Mesothelial cell of epicardium (in vitro differentiated cells): Measurements from ENCODE around the gene MRPL39. TPM values are rescaled to one million over a fixed set of nuclear protein-coding genes. Genes with fewer than 3 reads are reported as not detected.

Source experiments
- DNase-seq, 2 experiments: peaks; one replicate each; pipeline ENCODE4 v3.0.0; 2021; ENCODE audit warnings: low spot score in 2 of 2; ENCODE audit not compliant: unreplicated experiment in 2 of 2
- H3K27ac Mint-ChIP-seq: 2 replicates; pipeline ENCODE4 v1.8.0; 2021; ENCODE audit warnings: mixed read lengths
- H3K27me3 Mint-ChIP-seq: 2 replicates; pipeline ENCODE4 v1.8.0; 2021; ENCODE audit warnings: low read depth, mixed read lengths
- H3K36me3 Mint-ChIP-seq: 2 replicates; pipeline ENCODE4 v1.8.0; 2021; ENCODE audit warnings: mixed read lengths
- H3K4me1 Mint-ChIP-seq: 2 replicates; pipeline ENCODE4 v1.8.0; 2021; ENCODE audit warnings: mixed read lengths
- H3K4me3 Mint-ChIP-seq: 2 replicates; pipeline ENCODE4 v1.8.0; 2021; ENCODE audit warnings: mild to moderate bottlenecking, moderate library complexity, mixed read lengths
- H3K9me3 Mint-ChIP-seq: 2 replicates; pipeline ENCODE4 v1.8.0; 2021; ENCODE audit warnings: mixed read lengths
- total RNA-seq: library from RNA; stranded (reverse); gene quantifications from 3 replicates; pipeline ENCODE4 v1.2.1, GENCODE V29; 2021
- TF ChIP-seq, protein P1 (sequence below): fragments of 200-600 bp; sonication (generic); IDR thresholded peaks from one replicate; pipeline ENCODE4 v1.5.0; 2021; ENCODE audit warnings: antibody characterized with exemption; ENCODE audit not compliant: unreplicated experiment

Gene MRPL39
- total RNA-seq, 1 donor from 2014 or later, result 26.4 TPM

DNA sequence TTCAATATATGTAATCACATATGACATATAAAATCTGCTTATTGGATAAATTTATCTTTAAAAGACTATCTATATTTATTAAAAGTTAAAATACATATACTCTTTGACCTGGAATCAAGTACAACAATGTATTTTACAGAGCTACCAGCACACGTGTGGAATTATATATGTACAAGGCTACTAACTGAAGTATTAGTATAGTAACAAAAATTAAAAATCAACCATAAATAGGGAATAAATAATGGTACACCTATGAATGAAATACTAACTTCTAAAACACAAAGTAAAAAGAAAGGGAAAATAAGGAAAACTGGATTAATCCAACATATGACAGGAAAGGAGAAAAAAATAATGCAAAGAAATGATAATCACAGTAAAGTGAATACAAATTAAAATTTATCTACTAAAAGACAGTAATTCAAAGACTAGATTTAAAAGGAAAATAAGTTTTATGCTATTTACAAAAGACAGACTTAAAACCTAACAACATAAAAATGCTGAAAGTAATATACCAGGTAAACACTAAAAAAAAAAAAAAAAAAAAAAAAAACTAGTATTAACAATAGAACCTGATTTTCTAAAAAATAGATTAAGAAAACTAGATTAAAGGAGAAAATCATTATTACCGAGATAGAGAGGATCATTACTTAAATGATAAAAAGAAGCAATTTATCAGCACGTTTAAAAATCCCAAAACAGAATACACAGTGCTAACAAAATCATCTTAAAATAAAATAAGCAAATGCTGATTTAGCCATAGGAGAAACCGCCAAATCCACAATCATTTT is 27.9 kb downstream of the MRPL39 start:
- H3K4me1 Mint-ChIP-seq, result no peaks in the 10 kb centered on the region

DNA sequence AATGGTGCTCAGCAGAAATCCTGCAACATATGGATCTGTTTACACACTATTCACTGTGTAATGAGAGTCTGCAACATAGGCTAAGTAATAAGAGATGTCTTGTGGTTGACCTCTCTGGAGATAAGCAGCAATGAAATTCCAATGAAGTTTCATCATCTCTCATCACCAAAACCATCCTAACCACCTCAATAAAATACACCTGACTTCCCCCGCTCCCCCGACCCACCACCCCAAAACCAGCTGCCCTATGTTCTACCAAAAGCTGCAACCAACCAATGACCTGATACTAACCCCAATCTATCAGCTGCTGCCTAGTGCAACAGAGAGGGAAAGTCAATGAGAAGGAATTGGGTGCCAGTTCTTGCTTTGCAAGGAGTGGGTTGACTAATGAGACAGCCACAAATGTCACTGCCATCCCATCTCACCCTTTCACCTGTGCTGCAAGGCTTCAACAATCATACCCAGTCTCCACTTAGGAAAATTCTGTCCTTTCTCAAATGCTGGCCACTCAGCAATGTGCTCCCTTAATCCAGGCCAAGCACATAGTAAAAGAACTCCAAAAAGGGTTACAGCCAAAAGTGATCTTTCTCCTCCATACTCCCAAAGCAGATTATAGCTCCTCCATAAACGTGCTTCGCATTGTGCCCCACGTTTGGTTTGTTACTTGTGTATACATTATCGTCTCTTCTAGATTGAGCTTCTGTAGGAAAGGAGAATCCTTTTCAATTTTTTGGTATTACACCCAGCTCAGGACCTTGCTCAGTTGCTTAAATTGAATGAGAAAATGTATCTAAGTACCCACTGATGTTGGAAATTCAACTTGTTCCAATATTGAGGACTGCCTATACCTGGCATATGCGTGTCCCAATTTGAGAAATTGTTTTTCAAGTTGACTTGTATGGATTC is 29.0 kb downstream of the MRPL39 start:
- Mint-ChIP-seq H3K27me3 (no peaks in the 10 kb centered on the region), H3K9me3 (no peaks in the 10 kb centered on the region), H3K27ac (no peak overlapping the region), H3K4me3 (no peak overlapping the region), H3K4me1 (peaks cover 7% of the 10 kb centered on the region), H3K36me3 (peaks cover 23% of the 10 kb centered on the region)
- TF ChIP-seq, protein P1, sequence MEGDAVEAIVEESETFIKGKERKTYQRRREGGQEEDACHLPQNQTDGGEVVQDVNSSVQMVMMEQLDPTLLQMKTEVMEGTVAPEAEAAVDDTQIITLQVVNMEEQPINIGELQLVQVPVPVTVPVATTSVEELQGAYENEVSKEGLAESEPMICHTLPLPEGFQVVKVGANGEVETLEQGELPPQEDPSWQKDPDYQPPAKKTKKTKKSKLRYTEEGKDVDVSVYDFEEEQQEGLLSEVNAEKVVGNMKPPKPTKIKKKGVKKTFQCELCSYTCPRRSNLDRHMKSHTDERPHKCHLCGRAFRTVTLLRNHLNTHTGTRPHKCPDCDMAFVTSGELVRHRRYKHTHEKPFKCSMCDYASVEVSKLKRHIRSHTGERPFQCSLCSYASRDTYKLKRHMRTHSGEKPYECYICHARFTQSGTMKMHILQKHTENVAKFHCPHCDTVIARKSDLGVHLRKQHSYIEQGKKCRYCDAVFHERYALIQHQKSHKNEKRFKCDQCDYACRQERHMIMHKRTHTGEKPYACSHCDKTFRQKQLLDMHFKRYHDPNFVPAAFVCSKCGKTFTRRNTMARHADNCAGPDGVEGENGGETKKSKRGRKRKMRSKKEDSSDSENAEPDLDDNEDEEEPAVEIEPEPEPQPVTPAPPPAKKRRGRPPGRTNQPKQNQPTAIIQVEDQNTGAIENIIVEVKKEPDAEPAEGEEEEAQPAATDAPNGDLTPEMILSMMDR, result no peak
- no peak for DNase-seq

More for the DNA sequence above, 27.9 kb downstream of the MRPL39 start:
- no peak overlapping the region for H3K4me3 Mint-ChIP-seq
- DNase-seq, result no peak
- H3K9me3 Mint-ChIP-seq, result no peaks in the 10 kb centered on the region
- H3K36me3 Mint-ChIP-seq, result peaks cover 23% of the 10 kb centered on the region
- H3K27ac Mint-ChIP-seq, result no peak overlapping the region
- TF ChIP-seq, protein P1, result no peak
- no peaks in the 10 kb centered on the region for H3K27me3 Mint-ChIP-seq

DNA sequence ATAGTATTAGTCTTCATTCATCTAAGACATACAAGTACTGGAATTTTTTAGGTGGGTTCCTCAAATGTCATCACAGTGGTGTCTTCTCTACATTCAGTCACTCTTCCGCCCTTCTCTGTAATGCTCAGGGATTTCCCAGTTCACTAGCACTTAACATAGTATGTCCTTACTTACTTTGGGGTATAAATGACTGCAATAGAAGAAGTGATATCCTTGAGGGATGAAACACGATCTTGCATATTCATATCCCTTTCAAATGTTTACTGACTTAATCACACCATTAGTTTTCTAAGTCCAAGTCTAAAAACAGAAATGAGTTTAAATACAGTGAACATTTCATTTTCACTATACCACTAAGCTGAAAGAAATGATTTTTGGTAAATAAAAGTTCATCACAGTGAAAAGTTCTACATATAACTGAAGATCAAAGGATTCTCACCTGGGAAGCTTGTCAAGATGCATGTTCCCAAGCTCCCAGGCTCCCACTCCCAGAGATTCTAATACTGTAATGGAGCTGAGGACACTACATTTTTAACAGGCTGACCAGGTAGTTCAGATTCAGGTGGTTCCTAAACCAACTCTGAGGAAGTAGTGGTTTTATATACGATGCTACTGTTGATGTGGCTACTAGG is 29.7 kb downstream of the MRPL39 start:
- DNase-seq, result no peak
- Mint-ChIP-seq H3K9me3 (no peaks in the 10 kb centered on the region), H3K4me3 (no peak overlapping the region), H3K4me1 (peaks cover 13% of the 10 kb centered on the region), H3K36me3 (peaks cover 20% of the 10 kb centered on the region), H3K27ac (no peak overlapping the region), H3K27me3 (no peaks in the 10 kb centered on the region)
- TF ChIP-seq, protein P1, result no peak

DNA sequence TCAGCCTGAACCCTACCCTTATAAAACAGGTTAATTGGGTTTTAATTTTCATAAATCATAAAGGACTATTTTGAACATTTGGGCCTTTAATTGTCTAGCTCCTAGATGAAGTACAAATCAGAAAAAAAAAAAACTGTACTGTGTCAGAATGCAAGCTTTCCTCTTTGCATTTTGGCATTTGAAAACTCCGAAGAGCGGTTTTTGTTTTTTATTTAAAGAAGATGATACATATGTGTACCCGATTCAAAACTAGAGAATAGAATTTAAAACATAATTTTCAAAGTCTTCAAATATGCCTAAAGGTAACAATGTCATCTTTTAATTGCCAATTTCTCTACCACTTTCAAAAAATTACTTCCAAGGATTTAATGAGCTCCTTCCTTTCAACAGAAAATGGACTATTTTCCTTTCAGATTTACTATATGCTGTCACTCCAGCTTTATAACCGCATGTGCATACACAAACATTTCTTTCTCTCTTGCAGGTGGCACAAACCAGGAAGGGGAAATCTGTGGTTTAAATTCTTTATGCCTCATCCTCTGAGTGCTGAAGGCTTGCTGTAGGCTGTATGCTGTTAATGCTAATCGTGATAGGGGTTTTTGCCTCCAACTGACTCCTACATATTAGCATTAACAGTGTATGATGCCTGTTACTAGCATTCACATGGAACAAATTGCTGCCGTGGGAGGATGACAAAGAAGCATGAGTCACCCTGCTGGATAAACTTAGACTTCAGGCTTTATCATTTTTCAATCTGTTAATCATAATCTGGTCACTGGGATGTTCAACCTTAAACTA is 33.7 kb downstream of the MRPL39 start:
- Mint-ChIP-seq H3K27ac (no peak overlapping the region), H3K36me3 (peaks cover 18% of the 10 kb centered on the region), H3K27me3 (no peaks in the 10 kb centered on the region), H3K4me3 (no peak overlapping the region), H3K4me1 (peaks cover 13% of the 10 kb centered on the region), H3K9me3 (no peaks in the 10 kb centered on the region)
- DNase-seq, result no peak
- TF ChIP-seq, protein P1, result no peak

DNA sequence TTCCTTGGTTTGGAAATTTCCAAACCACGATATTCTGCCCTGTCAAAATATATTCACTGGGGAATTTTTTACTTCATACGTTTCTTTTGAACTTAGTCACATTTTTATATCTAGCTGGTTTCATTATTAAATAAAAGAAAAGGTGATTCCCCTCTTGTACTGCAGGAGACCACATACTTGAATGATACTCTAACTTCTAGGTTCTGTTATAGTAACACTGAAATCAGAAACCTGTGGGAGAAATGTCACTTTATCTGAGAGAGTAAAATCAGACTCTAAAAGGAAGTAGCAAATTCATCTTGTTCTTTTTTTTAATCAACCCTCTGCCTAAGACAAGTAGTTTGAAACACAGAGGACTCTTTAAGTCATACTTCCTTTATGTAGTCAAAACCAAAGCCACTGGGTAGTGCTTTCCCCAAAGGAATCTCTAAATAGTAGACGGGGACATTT is 34.4 kb downstream of the MRPL39 start:
- H3K9me3 Mint-ChIP-seq, result no peaks in the 10 kb centered on the region
- no peak overlapping the region for H3K4me3 Mint-ChIP-seq
- H3K36me3 Mint-ChIP-seq, result peaks cover 15% of the 10 kb centered on the region
- TF ChIP-seq, protein P1, result no peak
- H3K27me3 Mint-ChIP-seq, result no peaks in the 10 kb centered on the region
- DNase-seq, result no peak
- H3K4me1 Mint-ChIP-seq, result peaks cover 17% of the 10 kb centered on the region
- no peak overlapping the region for H3K27ac Mint-ChIP-seq
